CD4-positive, alpha-beta T cell treated with Interleukin-12 subunit alpha and Interleukin-12 subunit beta, for 1 hour (primary cell): ENCODE data around the gene ATG16L1.

Experiments
- DNase-seq: peaks from one replicate; pipeline ENCODE4 v3.0.0-alpha.2; 2020

ATG16L1 gene

GRCh38 chr2:233227346-233227978, 24.0 kb upstream of the ATG16L1 start:
- DNase-seq = no peak

GRCh38 chr2:233228376-233228775, 23.1 kb upstream of the ATG16L1 start:
- DNase-seq = no peak

- no peak for DNase-seq
Measured at GRCh38 chr2:233233618-233234230, 17.7 kb upstream of the ATG16L1 start.

- no peak for DNase-seq
Measured at GRCh38 chr2:233234264-233234663, 17.2 kb upstream of the ATG16L1 start.

- DNase-seq = no peak
Measured at GRCh38 chr2:233234996-233235395, 16.5 kb upstream of the ATG16L1 start.

- DNase-seq = no peak
Measured at GRCh38 chr2:233235977-233236376, 15.5 kb upstream of the ATG16L1 start.

GRCh38 chr2:233236820-233237589, 14.5 kb upstream of the ATG16L1 start:
- no peak for DNase-seq

GRCh38 chr2:233240897-233241296, 10.6 kb upstream of the ATG16L1 start:
- DNase-seq = peak; percentile 66

- no peak for DNase-seq
Measured at GRCh38 chr2:233241803-233242202, 9.7 kb upstream of the ATG16L1 start.

- no peak for DNase-seq
Measured at GRCh38 chr2:233242231-233242927, 9.1 kb upstream of the ATG16L1 start.

- no peak for DNase-seq
Measured at GRCh38 chr2:233243348-233243747, 8.1 kb upstream of the ATG16L1 start.

- DNase-seq = no peak
Measured at GRCh38 chr2:233244818-233245217, 6.7 kb upstream of the ATG16L1 start.

GRCh38 chr2:233245406-233245805, 6.1 kb upstream of the ATG16L1 start:
- no peak for DNase-seq

- DNase-seq = no peak
Measured at GRCh38 chr2:233247116-233247515, 4.4 kb upstream of the ATG16L1 start.

- peak; percentile 65 for DNase-seq
Measured at GRCh38 chr2:233247744-233248143, 3.7 kb upstream of the ATG16L1 start.

GRCh38 chr2:233248999-233249398, 2.5 kb upstream of the ATG16L1 start:
- DNase-seq = peak; percentile 15

- no peak for DNase-seq
Measured at GRCh38 chr2:233250568-233250967, 905 bp upstream of the ATG16L1 start.

- no peak for DNase-seq
Measured at GRCh38 chr2:233250985-233251305, 528 bp upstream of the ATG16L1 start.

GRCh38 chr2:233252227-233252626, 754 bp downstream of the ATG16L1 start:
- no peak for DNase-seq

- DNase-seq = no peak
Measured at GRCh38 chr2:233255151-233255550, 3.7 kb downstream of the ATG16L1 start.

GRCh38 chr2:233256048-233256447, 4.6 kb downstream of the ATG16L1 start:
- DNase-seq = no peak

GRCh38 chr2:233258211-233258610, 6.7 kb downstream of the ATG16L1 start:
- DNase-seq = no peak

GRCh38 chr2:233259730-233260129, 8.3 kb downstream of the ATG16L1 start:
- no peak for DNase-seq

GRCh38 chr2:233260661-233261060, 9.2 kb downstream of the ATG16L1 start:
- DNase-seq = no peak
